Measurements from ENCODE around the gene MUC4.

DNA sequence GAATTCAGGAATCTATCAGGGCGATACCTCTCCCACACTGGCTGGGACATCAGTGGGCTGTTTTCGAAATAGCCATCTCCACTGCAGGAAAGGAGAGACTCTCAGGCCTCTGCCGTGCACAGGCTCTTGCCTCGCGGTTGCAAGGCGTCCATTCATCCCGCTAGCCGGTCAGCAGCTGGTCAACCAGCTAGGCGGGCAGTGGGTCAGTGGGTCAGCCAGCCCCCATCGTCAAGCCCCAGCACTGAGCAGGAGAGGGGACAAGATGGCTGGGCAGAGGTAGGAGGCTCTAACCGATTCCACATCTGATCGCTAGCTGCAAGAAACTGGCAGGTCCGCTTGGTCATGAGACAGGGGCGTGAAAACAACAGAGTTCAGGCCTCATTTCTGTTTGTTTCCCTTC lies 45.1 kb downstream of the MUC4 start:
- TF ChIP-seq POLR2A (IDR thresholded peaks at IDR 0.05) = no peak
- TF ChIP-seq, protein P1, sequence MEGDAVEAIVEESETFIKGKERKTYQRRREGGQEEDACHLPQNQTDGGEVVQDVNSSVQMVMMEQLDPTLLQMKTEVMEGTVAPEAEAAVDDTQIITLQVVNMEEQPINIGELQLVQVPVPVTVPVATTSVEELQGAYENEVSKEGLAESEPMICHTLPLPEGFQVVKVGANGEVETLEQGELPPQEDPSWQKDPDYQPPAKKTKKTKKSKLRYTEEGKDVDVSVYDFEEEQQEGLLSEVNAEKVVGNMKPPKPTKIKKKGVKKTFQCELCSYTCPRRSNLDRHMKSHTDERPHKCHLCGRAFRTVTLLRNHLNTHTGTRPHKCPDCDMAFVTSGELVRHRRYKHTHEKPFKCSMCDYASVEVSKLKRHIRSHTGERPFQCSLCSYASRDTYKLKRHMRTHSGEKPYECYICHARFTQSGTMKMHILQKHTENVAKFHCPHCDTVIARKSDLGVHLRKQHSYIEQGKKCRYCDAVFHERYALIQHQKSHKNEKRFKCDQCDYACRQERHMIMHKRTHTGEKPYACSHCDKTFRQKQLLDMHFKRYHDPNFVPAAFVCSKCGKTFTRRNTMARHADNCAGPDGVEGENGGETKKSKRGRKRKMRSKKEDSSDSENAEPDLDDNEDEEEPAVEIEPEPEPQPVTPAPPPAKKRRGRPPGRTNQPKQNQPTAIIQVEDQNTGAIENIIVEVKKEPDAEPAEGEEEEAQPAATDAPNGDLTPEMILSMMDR (IDR thresholded peaks at IDR 0.05 in 4 of 5, conservative IDR thresholded peaks at IDR 0.05 in 1 of 5) = no peak

Measured in gastrocnemius medialis (tissue), 4 donors.